Keratinocyte (primary cell): ENCODE measurements around the gene ZNF343.

Experiments used
- EZH2 ChIP-seq: IDR thresholded peaks from one replicate; pipeline ENCODE4 v1.6.1; 2012; ENCODE audit warnings: inconsistent platforms, mild to moderate bottlenecking, low read length, moderate library complexity
- TF ChIP-seq, protein P1 (sequence below), 3 experiments: IDR thresholded peaks in 1 of 3; conservative IDR thresholded peaks in 1 of 3; optimal IDR thresholded peaks in 1 of 3; 2 replicates in 2 of 3; 3 replicates in 1 of 3; pipeline versions ENCODE3 to v1.5.1; 2011; ENCODE audit warnings: low read length in 3 of 3, mild to moderate bottlenecking in 3 of 3, moderate library complexity in 2 of 3, control low read depth in 1 of 3, inconsistent platforms in 1 of 3; ENCODE audit not compliant: insufficient read depth in 2 of 3; ENCODE audit errors: extremely low read depth in 1 of 3

DNA sequence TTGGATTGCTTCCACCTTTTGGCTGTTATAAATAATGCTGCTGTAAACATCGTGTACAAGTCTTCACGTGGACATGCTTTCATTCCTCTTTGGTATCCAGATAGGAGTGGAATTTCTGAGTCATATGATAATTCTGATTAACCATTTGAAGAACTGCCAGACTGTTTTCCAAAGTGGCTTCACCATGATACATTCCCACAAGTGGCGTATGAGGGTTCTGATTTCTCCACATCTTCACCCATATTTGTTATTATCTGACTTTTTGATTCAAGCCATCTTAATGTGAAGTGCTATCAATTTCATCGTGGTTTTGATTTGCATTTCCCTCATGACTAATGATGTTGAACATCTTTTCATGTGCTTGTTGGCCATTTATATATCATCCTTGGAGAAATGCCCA, 35.2 kb downstream of the ZNF343 start:
- TF ChIP-seq, protein P1, sequence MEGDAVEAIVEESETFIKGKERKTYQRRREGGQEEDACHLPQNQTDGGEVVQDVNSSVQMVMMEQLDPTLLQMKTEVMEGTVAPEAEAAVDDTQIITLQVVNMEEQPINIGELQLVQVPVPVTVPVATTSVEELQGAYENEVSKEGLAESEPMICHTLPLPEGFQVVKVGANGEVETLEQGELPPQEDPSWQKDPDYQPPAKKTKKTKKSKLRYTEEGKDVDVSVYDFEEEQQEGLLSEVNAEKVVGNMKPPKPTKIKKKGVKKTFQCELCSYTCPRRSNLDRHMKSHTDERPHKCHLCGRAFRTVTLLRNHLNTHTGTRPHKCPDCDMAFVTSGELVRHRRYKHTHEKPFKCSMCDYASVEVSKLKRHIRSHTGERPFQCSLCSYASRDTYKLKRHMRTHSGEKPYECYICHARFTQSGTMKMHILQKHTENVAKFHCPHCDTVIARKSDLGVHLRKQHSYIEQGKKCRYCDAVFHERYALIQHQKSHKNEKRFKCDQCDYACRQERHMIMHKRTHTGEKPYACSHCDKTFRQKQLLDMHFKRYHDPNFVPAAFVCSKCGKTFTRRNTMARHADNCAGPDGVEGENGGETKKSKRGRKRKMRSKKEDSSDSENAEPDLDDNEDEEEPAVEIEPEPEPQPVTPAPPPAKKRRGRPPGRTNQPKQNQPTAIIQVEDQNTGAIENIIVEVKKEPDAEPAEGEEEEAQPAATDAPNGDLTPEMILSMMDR (optimal IDR thresholded peaks at IDR 0.05 in 1 of 3, IDR thresholded peaks at IDR 0.05 in 1 of 3, conservative IDR thresholded peaks at IDR 0.05 in 1 of 3; ENCODE audit: extremely low read depth in 1 of 3, insufficient read depth in 2 of 3, low read length in 3 of 3) = no peak
- TF ChIP-seq EZH2 = no peak
